Gastroesophageal sphincter (tissue), 4 donors: Measurements from ENCODE around the gene TRAF6. TPM values are rescaled to one million over a fixed set of nuclear protein-coding genes. Genes with fewer than 3 reads are reported as not detected.

Source experiments
- ATAC-seq: fragments of 150-250 bp; one replicate; pipeline ENCODE4 v1.9.1; 2016; ENCODE audit warnings: mild to moderate bottlenecking, moderate library complexity
- H3K27ac ChIP-seq, 4 donors: fragments of 200-600 bp; sonication (generic) in 3 of 4; 1 replicate in 3 of 4; 2 replicates in 1 of 4; pipeline ENCODE4 v1.5.1; 2016 to 2019
- H3K27me3 ChIP-seq: fragments of 200-600 bp; sonication (generic); one replicate; pipeline ENCODE4 v1.5.1; 2019
- H3K36me3 ChIP-seq, 2 donors: fragments of 200-600 bp; sonication (generic); one replicate each; pipeline ENCODE4 v1.5.1; 2019; ENCODE audit warnings: control low read depth in 1 of 2
- H3K4me1 ChIP-seq, 3 donors: fragments of 200-600 bp; sonication (generic); 1 replicate in 2 of 3; 2 replicates in 1 of 3; pipeline ENCODE4 v1.5.1; 2016 to 2019; ENCODE audit warnings: control low read depth in 2 of 3
- H3K4me3 ChIP-seq, 2 donors: fragments of 200-600 bp; sonication (generic); one replicate each; pipeline ENCODE4 v1.5.1; 2019; ENCODE audit warnings: mild to moderate bottlenecking in 1 of 2, moderate library complexity in 1 of 2
- H3K9me3 ChIP-seq, 3 donors: fragments of 200-600 bp; sonication (generic); one replicate each; pipeline ENCODE4 v1.5.1; 2017 to 2019; ENCODE audit warnings: control low read depth in 2 of 3
- CTCF ChIP-seq, 4 experiments: fragments of 200-600 bp in 2 of 4; fragments of 450-650 bp in 2 of 4; sonication (generic) in 1 of 4; IDR thresholded peaks; one replicate each; pipeline ENCODE4 v1.5.1; 2017 to 2019; ENCODE audit warnings: antibody characterized with exemption in 4 of 4, mild to moderate bottlenecking in 2 of 4, moderate library complexity in 2 of 4
- EP300 ChIP-seq: sonication (generic); formaldehyde crosslinking; IDR thresholded peaks from one replicate; pipeline ENCODE4 v1.6.1; 2017; ENCODE audit warnings: antibody characterized with exemption, mild to moderate bottlenecking
- POLR2A ChIP-seq, 2 donors: fragments of 450-650 bp; IDR thresholded peaks; one replicate each; pipeline ENCODE4 v1.6.1; 2017; ENCODE audit warnings: antibody characterized with exemption in 2 of 2, mild to moderate bottlenecking in 2 of 2, moderate library complexity in 1 of 2
- POLR2AphosphoS5 ChIP-seq: sonication (generic); formaldehyde crosslinking; IDR thresholded peaks from one replicate; pipeline ENCODE4 v1.6.1; 2017; ENCODE audit warnings: antibody characterized with exemption
- WGBS, 2 donors: methylation state at CpG; one replicate each; pipeline ENCODE4 v1.1.5; 2018; ENCODE audit warnings: low coverage in 1 of 2; 5-methylcytosine and 5-hydroxymethylcytosine counted together
- total RNA-seq, 4 donors: library from RNA; depleted of rRNA; stranded (reverse); fragments of >200 nt; gene quantifications; one replicate each; pipeline ENCODE4 v1.1.0, GENCODE V29; 2016

TRAF6 gene
- total RNA-seq, 4 donors from 2014 or later = 13.5 to 17.0 (median 16.1) TPM

GRCh38 chr11:36471577-36471976 lies 38.5 kb downstream of the TRAF6 start:
- Histone ChIP-seq H3K4me3 (no peak overlapping the region), H3K9me3 (no peaks in the 10 kb centered on the region), H3K27ac (no peak overlapping the region), H3K4me1 (peaks cover 0 to 7% (median 0%) of the 10 kb centered on the region in 3 donors), H3K27me3 (no peaks in the 10 kb centered on the region), H3K36me3 (peaks cover 0 to 4% of the 10 kb centered on the region in 2 donors)
- ATAC-seq = no peak
- WGBS, 2 donors = 80% methylated on average over 1 of the region's 1 CpG
- TF ChIP-seq POLR2A (IDR thresholded peaks at IDR 0.05) (no peak), EP300 (no peak), CTCF (IDR thresholded peaks at IDR 0.05) (no peak), POLR2AphosphoS5 (no peak)

- Histone ChIP-seq H3K27ac (no peak overlapping the region), H3K36me3 (peaks cover 0 to 4% of the 10 kb centered on the region in 2 donors), H3K4me3 (no peak overlapping the region), H3K27me3 (no peaks in the 10 kb centered on the region), H3K4me1 (peaks cover 0 to 7% (median 0%) of the 10 kb centered on the region in 3 donors), H3K9me3 (no peaks in the 10 kb centered on the region)
- TF ChIP-seq CTCF (IDR thresholded peaks at IDR 0.05) = no peak
- no peak for TF ChIP-seq EP300
- TF ChIP-seq POLR2AphosphoS5 = no peak
- no peak for TF ChIP-seq POLR2A (IDR thresholded peaks at IDR 0.05)
- no peak for ATAC-seq
- 35 to 65% methylated on average over 4 to 5 of the region's 5 CpGs for WGBS, 2 donors
These were observed 39.9 kb downstream of the TRAF6 start for GRCh38 chr11:36469881-36470802.

- ATAC-seq = no peak
- Histone ChIP-seq H3K27ac (no peak overlapping the region), H3K27me3 (no peaks in the 10 kb centered on the region), H3K36me3 (peaks cover 0 to 4% of the 10 kb centered on the region in 2 donors), H3K4me1 (peaks cover 0 to 7% (median 0%) of the 10 kb centered on the region in 3 donors), H3K9me3 (no peaks in the 10 kb centered on the region), H3K4me3 (no peak overlapping the region)
- TF ChIP-seq EP300 (no peak), CTCF (IDR thresholded peaks at IDR 0.05) (no peak), POLR2A (IDR thresholded peaks at IDR 0.05) (no peak), POLR2AphosphoS5 (no peak)
- 57 to 88% methylated on average over 1 of the region's 2 CpGs for WGBS, 2 donors
These were observed 41.0 kb downstream of the TRAF6 start for GRCh38 chr11:36469063-36469462.

- H3K27ac ChIP-seq = no peak overlapping the region
- H3K36me3 ChIP-seq = peaks cover 0 to under 1% of the 10 kb centered on the region in 2 donors
- H3K9me3 ChIP-seq = no peaks in the 10 kb centered on the region
- WGBS, 2 donors = 60% methylated on average over 1 of the region's 1 CpG; no CpG with 5 or more reads in 1 of the 2 donors
- H3K27me3 ChIP-seq = no peaks in the 10 kb centered on the region
- ATAC-seq = no peak
- peaks cover 0 to 7% (median 0%) of the 10 kb centered on the region in 3 donors for H3K4me1 ChIP-seq
- TF ChIP-seq EP300 (no peak), CTCF (IDR thresholded peaks at IDR 0.05) (no peak), POLR2A (IDR thresholded peaks at IDR 0.05) (no peak), POLR2AphosphoS5 (no peak)
- H3K4me3 ChIP-seq = no peak overlapping the region
These were observed 42.2 kb downstream of the TRAF6 start for GRCh38 chr11:36467916-36468315.
